H1 (cell line): ENCODE measurements around the gene PCTP. TPM values are rescaled to one million over a fixed set of nuclear protein-coding genes. Genes with fewer than 3 reads are reported as not detected.

Source experiments
- ATF2 ChIP-seq: IDR thresholded peaks from 2 replicates; pipeline ENCODE4 v1.6.1; 2012; ENCODE audit warnings: low read length, inconsistent platforms
- ATF3 ChIP-seq: IDR thresholded peaks from 2 replicates; pipeline ENCODE4 v1.6.1; 2011; ENCODE audit warnings: low read depth, mild to moderate bottlenecking, low read length; ENCODE audit not compliant: insufficient read depth
- RFX5 ChIP-seq: IDR thresholded peaks from 2 replicates; pipeline ENCODE4 v1.6.1; 2011; ENCODE audit warnings: low read depth, low read length, improper control_type of control experiment, borderline replicate concordance
- polyA plus RNA-seq, 7 experiments: library from polyadenylated mRNA; depleted of rRNA in 3 of 7; stranded (reverse) in 5 of 7; unstranded in 2 of 7; fragments of >200 nt in 5 of 7; fragments of 200-250 nt in 2 of 7; gene quantifications; 1 replicate in 5 of 7; 2 replicates in 1 of 7; 4 replicates in 1 of 7; pipeline versions ENCODE4 v1.2.1 to v1.2.3, GENCODE V29; 2011 to 2013; ENCODE audit warnings: missing spikeins in 2 of 7, mixed read lengths in 2 of 7
- total RNA-seq: library from RNA; stranded (reverse); fragmentation: NEBNext Ultra II Directional; extraction: Animal tissue kit (Norgen Biotek cat#: 25700); gene quantifications from 2 replicates; pipeline ENCODE4 v1.2.1, GENCODE V29; 2021

Gene PCTP
- total and polyA plus RNA-seq, 2 of the 8 experiments (the other 6 are each of a cell fraction or from before 2014, with no cell fraction given): 14.1 to 14.6 TPM

- TF ChIP-seq RFX5 (no peak), ATF3 (no peak), ATF2 (no peak)
Observed at GRCh38 chr17:55727920-55728319, 22.9 kb upstream of the PCTP start (continued).
